ENCODE data around the gene CEND1.

- TF ChIP-seq CTCF (conservative IDR thresholded peaks at IDR 0.05) (no peak), EZH2 (IDR thresholded peaks at IDR 0.05; ENCODE audit: low read depth) (no peak)
These were observed 19.0 kb downstream of the CEND1 start for GRCh38 chr11:770642-771616.

Measured in PC-9 (cell line).